ENCODE results near the gene SLC7A8.

GRCh38 chr14:23153851-23154796 is 29.3 kb downstream of the SLC7A8 start:
- TF ChIP-seq CTCF (IDR thresholded peaks at IDR 0.05) = no peak
- TF ChIP-seq POLR2AphosphoS5 (IDR thresholded peaks at IDR 0.05; ENCODE audit: low read depth, low read length) = no peak
